Activated T-cell treated with anti-CD3 and anti-CD28 coated beads, Interleukin-2, amount 50 U/mL, for 4 hours (primary cell): Measurements from ENCODE around the gene REPIN1. TPM values are rescaled to one million over a fixed set of nuclear protein-coding genes. Genes with fewer than 3 reads are reported as not detected.

Source experiments
- ATAC-seq, 2 donors: fragments of 200-7000 bp; cut with Tn5 transposase; one replicate each; pipeline ENCODE4 v1.10.0; 2021
- DNase-seq: peaks from one replicate; pipeline ENCODE4 v3.0.0-alpha.2; 2020
- H3K27me3 Mint-ChIP-seq: one replicate; pipeline ENCODE4 v1.8.0; 2021; ENCODE audit warnings: low read depth, mixed read lengths
- H3K36me3 Mint-ChIP-seq: one replicate; pipeline ENCODE4 v1.8.0; 2022; ENCODE audit warnings: mixed read lengths; ENCODE audit not compliant: insufficient read depth
- H3K4me1 Mint-ChIP-seq: one replicate; pipeline ENCODE4 v1.8.0; 2021; ENCODE audit warnings: low read depth, mixed read lengths
- H3K4me3 Mint-ChIP-seq: one replicate; pipeline ENCODE4 v1.8.0; 2021; ENCODE audit warnings: mild to moderate bottlenecking, moderate library complexity, mixed read lengths
- H3K9me3 Mint-ChIP-seq: one replicate; pipeline ENCODE4 v1.8.0; 2021; ENCODE audit warnings: mixed read lengths
- total RNA-seq, 3 donors: library from RNA; stranded (reverse); gene quantifications; one replicate each; pipeline ENCODE4 v1.2.1, GENCODE V29; 2021

Gene REPIN1
- total RNA-seq, 3 donors from 2014 or later, result 54.7 to 68.4 (median 62.6) TPM

DNA sequence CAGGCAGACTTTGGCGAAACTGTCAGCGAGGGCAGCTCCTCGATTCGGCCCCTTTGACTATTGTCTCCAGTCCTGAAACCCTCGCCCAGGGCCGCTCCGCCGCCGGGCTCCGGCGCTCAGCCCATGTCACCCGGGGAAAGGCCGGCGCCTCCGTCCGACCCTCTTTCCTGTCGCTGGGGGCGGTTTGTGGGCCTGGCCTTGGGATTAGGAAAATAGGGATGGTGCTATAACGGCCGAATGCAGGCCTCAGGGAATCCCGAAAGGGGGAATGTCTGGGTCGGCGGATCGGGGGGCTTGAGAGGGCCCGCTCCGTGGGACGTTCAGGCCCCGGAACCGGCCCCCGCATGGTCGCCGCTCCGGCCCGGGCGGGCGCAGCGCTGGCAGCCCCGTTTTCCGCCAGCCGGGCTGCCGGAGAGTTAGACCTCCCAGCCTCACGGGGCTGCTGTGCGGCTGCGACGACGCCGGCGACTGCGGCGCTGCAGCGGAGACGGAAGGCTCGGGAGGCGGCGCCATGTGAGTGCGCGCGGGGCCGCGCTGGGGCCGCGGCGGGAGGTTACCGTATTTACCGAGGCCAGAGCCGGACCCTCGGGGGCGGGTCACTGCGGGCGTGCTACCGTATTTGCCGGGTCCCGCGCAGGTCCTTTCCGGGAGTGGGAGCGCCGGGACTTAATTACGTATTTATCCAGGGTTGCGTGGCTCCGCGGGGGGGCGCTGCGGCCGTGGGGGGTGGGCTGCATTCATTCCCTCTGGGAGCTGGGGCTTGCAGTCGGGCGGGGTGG lies 36.4 kb downstream of the REPIN1 start:
- Mint-ChIP-seq H3K4me3 (peak overlapping the region; percentile 92), H3K36me3 (peaks cover 6% of the 10 kb centered on the region), H3K4me1 (peaks cover 35% of the 10 kb centered on the region), H3K9me3 (no peaks in the 10 kb centered on the region), H3K27me3 (no peaks in the 10 kb centered on the region)
- DNase-seq (peak; percentile 61), ATAC-seq (peak; percentile 84 to 87)

DNA sequence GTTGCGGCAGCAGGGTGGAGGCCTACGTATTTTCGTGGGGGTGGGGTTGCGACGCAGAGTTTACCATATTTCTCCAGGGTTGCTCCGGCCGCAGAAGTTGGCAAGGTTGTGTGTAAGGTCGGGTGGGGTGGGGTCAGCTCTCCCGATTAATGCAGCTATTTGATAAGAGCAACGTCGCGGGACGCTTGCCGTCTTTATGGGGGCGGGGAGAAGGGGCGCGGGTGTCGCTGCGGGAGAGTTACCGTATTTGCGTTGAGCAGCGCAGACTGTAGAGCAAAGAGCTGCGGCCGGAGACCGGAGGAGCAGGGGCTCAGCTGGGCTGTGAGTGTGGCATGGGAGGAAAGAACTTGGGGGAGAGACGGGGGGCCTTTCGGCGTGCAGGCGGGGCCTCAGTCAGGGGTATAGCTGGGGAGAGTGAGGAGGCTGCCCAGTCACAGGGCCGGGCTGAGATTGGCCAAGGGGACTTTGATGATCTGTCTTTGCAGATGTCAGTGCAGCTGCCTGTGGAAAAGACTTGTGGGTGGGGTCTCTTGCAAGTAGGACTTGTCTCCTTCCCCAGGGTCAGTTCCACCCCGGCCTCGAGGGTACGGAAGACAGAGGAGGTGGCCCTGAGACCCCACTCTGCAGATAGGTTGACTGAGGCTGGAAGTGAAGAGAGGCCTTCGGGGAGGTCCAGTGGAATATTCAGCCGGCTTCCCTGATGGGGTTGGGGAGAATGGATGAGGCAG lies 37.1 kb downstream of the REPIN1 start:
- Mint-ChIP-seq H3K4me3 (peak overlapping the region; percentile 92), H3K27me3 (no peaks in the 10 kb centered on the region), H3K4me1 (peaks cover 35% of the 10 kb centered on the region), H3K9me3 (no peaks in the 10 kb centered on the region), H3K36me3 (peaks cover 7% of the 10 kb centered on the region)
- DNase-seq, result no peak
- ATAC-seq, result peak; percentile 27 to 29

DNA sequence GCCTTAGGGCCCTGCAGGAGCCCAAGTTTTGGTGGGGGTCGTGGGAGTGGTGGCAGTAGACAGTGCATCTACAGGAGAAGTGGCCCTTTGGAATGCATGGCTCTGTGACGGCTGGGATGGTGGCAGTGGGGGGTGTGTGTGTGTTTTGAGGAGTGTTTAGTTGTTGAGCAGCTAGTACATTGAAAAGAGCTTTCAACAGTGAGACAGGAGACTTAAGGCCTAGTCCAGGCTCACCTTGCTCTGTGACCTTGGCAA lies 37.6 kb downstream of the REPIN1 start:
- H3K4me1 Mint-ChIP-seq, result peaks cover 35% of the 10 kb centered on the region
- no peak for ATAC-seq
- H3K27me3 Mint-ChIP-seq, result no peaks in the 10 kb centered on the region
- H3K36me3 Mint-ChIP-seq, result peaks cover 10% of the 10 kb centered on the region
- DNase-seq, result no peak
- peak overlapping the region; percentile 92 for H3K4me3 Mint-ChIP-seq
- no peaks in the 10 kb centered on the region for H3K9me3 Mint-ChIP-seq

DNA sequence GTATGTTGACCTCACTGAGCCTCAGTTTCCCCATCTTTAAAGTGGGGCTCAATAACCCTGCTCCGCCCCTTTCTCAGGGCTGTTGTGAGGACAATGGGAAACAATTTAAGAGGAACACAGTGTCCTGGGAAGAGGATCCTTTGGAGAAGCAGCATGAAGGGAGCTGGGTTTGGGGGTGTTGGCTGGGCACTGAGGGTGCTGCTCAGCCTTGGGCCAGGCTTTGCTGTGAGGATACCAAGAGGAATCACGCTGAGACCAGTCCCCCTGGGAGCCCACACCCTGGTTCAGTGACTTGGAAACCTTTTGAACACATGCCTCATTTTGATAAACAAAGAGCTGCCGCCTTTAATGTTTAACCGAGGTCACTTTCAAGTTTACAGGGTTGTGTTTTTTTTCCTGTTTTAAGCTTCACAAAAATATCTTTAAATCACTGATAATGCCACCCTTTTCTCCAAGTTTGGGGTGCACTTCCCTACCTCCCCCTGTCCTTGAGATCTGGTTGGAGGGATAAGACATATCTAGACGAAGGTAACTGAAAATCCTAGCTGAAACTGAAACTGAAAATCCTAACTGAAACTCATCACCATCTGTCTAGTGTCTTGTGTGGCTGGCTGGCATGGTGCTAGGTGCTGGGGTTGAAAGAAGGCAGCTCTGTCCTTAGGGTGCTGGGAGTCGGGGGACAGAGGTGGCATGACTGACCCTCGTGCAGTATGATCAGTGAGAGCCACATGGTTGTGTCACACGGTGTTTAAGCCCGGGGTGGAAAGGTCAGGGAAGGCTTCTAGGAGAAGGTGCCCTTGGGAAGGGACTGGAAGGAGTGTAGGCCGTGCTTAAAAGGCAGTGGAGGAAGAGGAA lies 38.2 kb downstream of the REPIN1 start:
- peak; percentile 48 to 63 for ATAC-seq
- Mint-ChIP-seq H3K27me3 (no peaks in the 10 kb centered on the region), H3K9me3 (no peaks in the 10 kb centered on the region), H3K4me3 (peak overlapping the region; percentile 92), H3K36me3 (peaks cover 10% of the 10 kb centered on the region), H3K4me1 (peaks cover 33% of the 10 kb centered on the region)
- no peak for DNase-seq

DNA sequence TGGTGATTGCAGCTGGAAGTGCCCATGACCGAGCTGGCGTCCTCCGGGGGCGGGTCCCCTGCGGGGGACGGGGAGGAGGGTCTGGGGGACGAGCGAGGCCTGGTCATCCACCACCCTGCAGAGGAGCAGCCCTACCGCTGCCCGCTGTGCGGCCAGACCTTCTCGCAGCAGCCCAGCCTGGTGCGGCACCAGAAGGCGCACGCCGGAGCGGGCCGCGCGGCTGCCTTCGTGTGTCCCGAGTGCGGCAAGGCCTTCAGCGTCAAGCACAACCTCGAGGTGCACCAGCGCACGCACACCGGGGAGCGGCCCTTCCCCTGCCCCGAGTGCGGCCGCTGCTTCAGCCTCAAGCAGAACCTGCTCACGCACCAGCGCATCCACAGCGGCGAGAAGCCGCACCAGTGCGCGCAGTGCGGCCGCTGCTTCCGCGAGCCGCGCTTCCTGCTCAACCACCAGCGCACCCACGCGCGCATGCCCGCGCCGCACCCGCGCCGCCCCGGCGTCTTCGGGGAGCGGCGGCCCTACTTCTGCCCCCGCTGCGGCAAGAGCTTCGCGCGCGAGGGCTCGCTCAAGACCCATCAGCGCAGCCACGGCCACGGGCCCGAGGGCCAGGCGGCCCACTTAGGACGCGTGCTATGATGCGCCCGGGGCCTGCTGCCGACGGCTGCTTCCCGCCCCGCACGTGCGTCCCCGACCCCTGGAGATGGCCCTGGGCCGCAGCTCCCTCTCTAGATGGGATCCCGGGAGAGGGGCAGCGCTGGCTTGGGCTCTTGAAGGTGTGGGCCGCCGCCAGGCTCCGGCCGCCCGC lies 39.2 kb downstream of the REPIN1 start:
- Mint-ChIP-seq H3K4me1 (peaks cover 33% of the 10 kb centered on the region), H3K27me3 (no peaks in the 10 kb centered on the region), H3K4me3 (no peak overlapping the region), H3K9me3 (no peaks in the 10 kb centered on the region), H3K36me3 (peaks cover 12% of the 10 kb centered on the region)
- DNase-seq, result no peak
- ATAC-seq, result no peak

DNA sequence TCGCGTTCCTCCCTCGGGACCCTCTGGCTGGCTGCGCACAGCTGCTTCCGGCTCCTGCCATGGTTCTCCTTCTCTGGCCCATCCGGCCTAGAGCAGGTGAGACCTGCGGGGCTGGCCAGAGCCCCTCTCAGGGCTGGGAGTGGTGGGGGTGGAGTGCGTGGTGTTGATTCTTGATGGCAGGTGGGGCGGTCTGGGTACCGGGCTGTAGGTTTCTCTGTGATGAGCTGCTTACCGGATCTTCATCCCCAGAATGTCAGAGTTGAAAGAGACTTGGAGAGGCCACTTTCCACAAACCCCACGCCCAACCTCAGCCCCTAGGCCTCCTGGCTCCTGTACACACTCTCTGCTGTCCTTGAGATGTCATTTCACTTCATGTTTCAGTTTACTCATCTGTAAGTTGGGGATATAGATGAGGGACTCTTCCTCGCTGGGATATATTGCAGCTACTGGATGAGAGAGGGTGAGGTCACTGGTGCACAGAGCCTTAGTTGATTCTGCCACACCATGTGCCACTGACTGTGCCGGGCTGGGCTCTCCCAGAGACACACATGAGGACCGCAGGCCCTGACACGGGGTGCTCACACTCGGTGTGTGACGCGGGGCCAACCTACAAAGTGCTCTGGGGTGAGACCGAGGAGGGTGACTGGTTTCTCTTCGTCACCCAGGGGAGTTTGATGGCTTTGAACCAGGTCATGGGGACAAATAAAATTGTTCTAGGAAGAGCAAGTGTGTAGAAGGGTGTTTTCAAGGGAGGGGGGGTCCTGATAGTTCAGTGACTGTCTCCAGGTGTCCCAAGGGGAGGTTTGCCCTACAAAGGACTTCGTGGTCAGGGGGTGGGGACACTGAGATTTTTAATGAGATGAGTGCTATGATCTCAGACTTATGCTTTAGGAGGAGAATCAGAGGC lies 40.0 kb downstream of the REPIN1 start:
- peaks cover 35% of the 10 kb centered on the region for H3K4me1 Mint-ChIP-seq
- H3K4me3 Mint-ChIP-seq, result no peak overlapping the region
- H3K27me3 Mint-ChIP-seq, result no peaks in the 10 kb centered on the region
- DNase-seq (no peak), ATAC-seq (no peak)
- H3K36me3 Mint-ChIP-seq, result peaks cover 15% of the 10 kb centered on the region
- H3K9me3 Mint-ChIP-seq, result no peaks in the 10 kb centered on the region

DNA sequence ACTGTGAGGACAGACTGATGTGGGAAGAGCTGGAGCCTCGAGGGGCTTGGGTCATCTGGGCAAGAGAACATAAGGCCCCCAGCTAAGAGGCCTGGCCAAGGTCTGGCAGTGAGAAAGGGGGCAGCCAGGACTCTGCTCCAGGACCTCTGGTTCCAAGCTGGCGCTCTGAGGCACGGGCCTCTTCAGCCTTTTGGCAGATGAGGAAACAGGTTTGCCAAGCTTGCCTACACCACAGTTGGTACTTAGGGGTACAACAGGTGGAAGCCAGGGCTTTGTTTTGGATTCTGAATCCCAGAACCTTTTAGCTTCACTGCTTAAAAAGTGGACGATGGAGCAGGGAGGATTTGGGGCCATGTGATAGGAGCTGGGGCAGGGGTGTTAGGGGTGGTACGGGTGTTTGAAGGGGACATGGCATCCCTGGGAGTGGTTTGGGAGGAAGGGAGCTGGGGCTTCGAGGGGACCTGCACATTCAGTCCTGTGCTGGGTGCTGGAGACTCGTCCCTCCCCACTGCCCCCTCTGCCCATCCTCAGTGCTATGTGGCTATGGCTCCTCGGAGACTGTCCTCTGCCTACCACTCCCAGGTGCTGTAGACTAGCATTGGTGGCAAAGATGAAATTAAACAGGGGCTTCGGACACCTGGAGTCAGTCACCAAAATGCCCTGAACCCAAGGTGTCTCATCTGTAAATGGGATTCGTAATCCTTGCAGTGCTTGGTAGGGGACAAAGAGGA lies 40.8 kb downstream of the REPIN1 start:
- DNase-seq (no peak), ATAC-seq (no peak)
- Mint-ChIP-seq H3K27me3 (no peaks in the 10 kb centered on the region), H3K36me3 (peaks cover 15% of the 10 kb centered on the region), H3K4me1 (peaks cover 29% of the 10 kb centered on the region), H3K4me3 (no peak overlapping the region), H3K9me3 (no peaks in the 10 kb centered on the region)

DNA sequence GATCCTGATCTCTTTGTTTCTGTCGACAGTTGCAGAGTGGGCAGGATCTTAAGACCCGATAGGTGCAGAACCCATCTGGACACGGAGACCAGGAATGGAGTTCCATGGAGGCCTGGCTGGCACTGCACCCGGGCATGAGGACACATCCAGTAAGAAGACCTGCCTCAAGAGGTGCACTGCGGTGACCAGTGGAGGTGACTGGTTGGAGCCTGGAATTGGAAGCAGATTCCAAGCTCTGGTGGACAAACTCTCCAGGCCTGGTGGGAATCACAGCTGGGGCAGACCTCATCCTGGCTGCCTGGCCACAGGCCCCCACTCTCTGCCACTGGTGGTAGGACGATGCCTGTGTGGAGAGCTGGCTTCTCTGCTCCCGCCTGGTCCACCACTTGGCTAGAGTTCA lies 41.5 kb downstream of the REPIN1 start:
- peaks cover 15% of the 10 kb centered on the region for H3K36me3 Mint-ChIP-seq

DNA sequence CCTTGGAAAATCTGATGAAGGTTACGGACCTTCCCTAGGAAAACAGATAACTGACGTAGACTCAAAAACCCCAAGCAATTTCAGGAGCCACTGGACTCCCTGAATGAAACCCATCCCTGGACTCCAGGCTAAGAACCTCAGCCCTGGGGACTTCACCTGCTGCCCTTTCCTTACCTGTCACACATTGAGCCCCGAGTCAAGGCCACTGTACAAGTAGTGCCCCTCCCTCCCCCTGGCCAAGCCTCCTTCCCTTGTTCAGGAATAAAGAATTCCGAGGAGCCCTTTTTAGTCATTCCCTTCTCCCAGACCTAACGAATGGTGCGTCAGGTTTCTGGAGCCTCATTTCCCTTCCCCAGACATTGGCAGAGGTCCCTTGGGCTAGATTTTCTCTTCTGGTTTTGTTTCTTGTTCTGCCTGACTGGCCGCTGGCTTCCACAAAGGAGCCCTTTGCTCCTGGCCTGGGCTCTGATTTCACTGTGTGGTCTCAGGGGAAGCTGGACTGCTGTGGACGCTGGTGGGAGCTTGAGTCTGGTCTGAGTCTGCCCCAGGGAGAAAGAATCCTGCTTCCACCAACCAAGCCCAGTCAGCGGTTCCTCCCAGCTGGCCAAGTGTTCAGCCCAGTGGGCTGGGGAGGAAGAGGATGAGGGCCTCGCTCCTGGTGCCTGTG lies 42.2 kb downstream of the REPIN1 start:
- H3K9me3 Mint-ChIP-seq, result no peaks in the 10 kb centered on the region
- no peaks in the 10 kb centered on the region for H3K27me3 Mint-ChIP-seq
- peaks cover 22% of the 10 kb centered on the region for H3K4me1 Mint-ChIP-seq
- DNase-seq (no peak), ATAC-seq (no peak)
- peaks cover 15% of the 10 kb centered on the region for H3K36me3 Mint-ChIP-seq
- H3K4me3 Mint-ChIP-seq, result no peak overlapping the region

More for the DNA sequence above, 41.5 kb downstream of the REPIN1 start:
- no peak for DNase-seq
- Mint-ChIP-seq H3K4me1 (peaks cover 26% of the 10 kb centered on the region), H3K9me3 (no peaks in the 10 kb centered on the region), H3K4me3 (no peak overlapping the region), H3K27me3 (no peaks in the 10 kb centered on the region)
- no peak for ATAC-seq

DNA sequence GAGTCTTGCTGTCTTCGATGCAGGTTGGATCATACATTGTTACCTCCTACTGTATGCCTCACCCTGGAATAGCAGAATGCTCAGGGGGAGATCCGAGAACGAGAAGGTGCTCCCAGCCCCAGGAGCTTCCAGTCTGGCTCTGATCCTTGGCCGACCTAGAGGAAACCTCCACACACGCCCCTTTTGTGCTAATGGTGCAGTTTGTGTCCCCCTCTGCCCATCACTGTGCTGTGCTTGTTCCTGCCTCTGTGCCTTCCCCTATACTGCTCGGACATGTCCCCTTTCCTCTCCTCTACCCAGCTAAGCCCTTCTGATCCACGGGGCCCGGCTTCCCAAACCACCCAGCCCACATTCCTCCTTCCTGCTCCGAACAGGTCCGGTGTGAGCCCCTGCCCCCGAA lies 43.0 kb downstream of the REPIN1 start:
- Mint-ChIP-seq H3K36me3 (peaks cover 15% of the 10 kb centered on the region), H3K27me3 (no peaks in the 10 kb centered on the region), H3K4me1 (peaks cover 14% of the 10 kb centered on the region), H3K4me3 (no peak overlapping the region), H3K9me3 (no peaks in the 10 kb centered on the region)
- DNase-seq (no peak), ATAC-seq (no peak)

DNA sequence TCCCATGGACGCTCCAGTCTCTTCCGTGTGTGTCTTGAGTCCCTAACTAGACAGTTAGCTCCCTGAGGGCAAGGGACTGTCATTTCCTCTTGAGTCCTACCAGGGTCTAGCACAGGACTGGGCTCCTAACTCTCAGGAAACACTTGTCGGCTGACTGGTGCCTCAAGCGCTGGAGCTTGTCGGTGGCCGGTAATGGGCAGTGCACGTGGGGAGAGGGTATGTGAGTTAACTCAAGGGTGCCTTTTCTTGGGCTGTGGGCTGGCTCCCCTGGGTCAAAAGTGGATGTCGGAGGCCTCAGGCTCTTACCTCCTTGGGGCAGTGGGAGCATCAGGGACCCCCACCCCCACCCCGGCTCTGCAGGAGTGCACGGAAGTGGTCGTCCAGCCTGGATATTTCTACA lies 43.4 kb downstream of the REPIN1 start:
- DNase-seq (no peak), ATAC-seq (no peak)
- Mint-ChIP-seq H3K27me3 (no peaks in the 10 kb centered on the region), H3K4me1 (peaks cover 10% of the 10 kb centered on the region), H3K4me3 (no peak overlapping the region), H3K9me3 (no peaks in the 10 kb centered on the region), H3K36me3 (peaks cover 14% of the 10 kb centered on the region)
